HepG2 (cell line): ENCODE data around the gene PLPPR3. TPM values are rescaled to one million over a fixed set of nuclear protein-coding genes. Genes with fewer than 3 reads are reported as not detected.

Source experiments
- ATAC-seq: fragments of 200-7000 bp; cut with Tn5 transposase; 3 replicates; pipeline ENCODE4 v1.9.1; 2020; ENCODE audit warnings: mild to moderate bottlenecking, moderate library complexity
- BruUV-seq: library from RNA; stranded (reverse); fragments of 400-500 nt; replicated peaks from 2 replicates; lab custom pipeline; 2021; lab: Mats Ljungman, UMichigan
- CTCF ChIA-PET: fragments of 300-600 bp; formaldehyde crosslinking; extraction: SDS; loops from one replicate; lab custom pipeline; 2021; ENCODE audit warnings: low total read pairs, inconsistent platforms, low intra/inter-chr PET ratio; lab: Yijun Ruan, JAX
- POLR2A ChIA-PET: fragments of 350-600 bp; sonication (Branson Sonifier 250); formaldehyde crosslinking; loops from one replicate; lab custom pipeline; 2020; ENCODE audit warnings: antibody characterized with exemption, inconsistent platforms; lab: Yijun Ruan, JAX
- DNase-seq: peaks from one replicate; pipeline ENCODE4 v3.0.0-alpha.2; 2015; ENCODE audit warnings: low spot score
- FAIRE-seq: peaks from 3 replicates; lab custom pipeline; 2011; peaks lifted over from hg19 to GRCh38; lab: Jason Lieb, UNC
- H2AFZ ChIP-seq: one replicate; pipeline ENCODE4 v1.6.1; 2011; ENCODE audit warnings: low read length, inconsistent platforms
- H3K27ac ChIP-seq: fragments of 300-600 bp; 3 replicates; pipeline ENCODE4 v1.8.0; 2011; ENCODE audit warnings: mixed run types, mild to moderate bottlenecking, mixed read lengths, low read length, inconsistent platforms; ENCODE audit not compliant: insufficient read depth; ENCODE audit errors: extremely low read length
- H3K27me3 ChIP-seq, 2 experiments: fragments of 200-600 bp in 1 of 2; 2 replicates in 1 of 2; 3 replicates in 1 of 2; pipeline versions ENCODE4 v1.6.0 to v1.8.0; 2011; ENCODE audit warnings: low read length in 2 of 2, mild to moderate bottlenecking in 2 of 2, moderate library complexity in 2 of 2, inconsistent platforms in 1 of 2; ENCODE audit not compliant: insufficient read depth in 2 of 2, control insufficient read depth in 1 of 2
- H3K36me3 ChIP-seq, 2 experiments: fragments of 200-600 bp in 1 of 2; replicated peaks in 1 of 2; 2 replicates in 1 of 2; 3 replicates in 1 of 2; pipeline versions ENCODE4 v1.5.1 to v1.8.0; 2011; ENCODE audit warnings: low read length in 2 of 2, inconsistent platforms in 1 of 2; ENCODE audit not compliant: insufficient read depth in 2 of 2, control insufficient read depth in 1 of 2
- H3K4me1 ChIP-seq: 2 replicates; pipeline ENCODE4 v1.5.1; 2012; ENCODE audit warnings: low read length, inconsistent platforms; ENCODE audit not compliant: insufficient read depth
- H3K4me2 ChIP-seq: 2 replicates; pipeline ENCODE4 v1.6.0; 2011; ENCODE audit warnings: low read depth, low read length, inconsistent platforms
- H3K4me3 ChIP-seq, 3 experiments: fragments of 200-600 bp in 1 of 3; sonication (generic), shearing (Covaris generic) in 1 of 3; replicated peaks in 1 of 3; 2 replicates each; pipeline ENCODE4 v1.5.1; 2011 to 2016; ENCODE audit warnings: low read length in 3 of 3, inconsistent platforms in 2 of 3, low read depth in 2 of 3, mild to moderate bottlenecking in 2 of 3, control low read depth in 1 of 3, mixed read lengths in 1 of 3; ENCODE audit not compliant: insufficient read depth in 1 of 3
- H3K79me2 ChIP-seq: one replicate; pipeline ENCODE4 v1.6.1; 2011; ENCODE audit warnings: low read length, inconsistent platforms; ENCODE audit not compliant: insufficient read depth
- H3K9ac ChIP-seq: 2 replicates; pipeline ENCODE4 v1.6.0; 2011; ENCODE audit warnings: mild to moderate bottlenecking, low read depth, low read length, inconsistent platforms; ENCODE audit not compliant: insufficient read depth
- H3K9me3 ChIP-seq: 2 replicates; pipeline ENCODE4 v1.5.1; 2012; ENCODE audit warnings: mild to moderate bottlenecking, low read length
- H4K20me1 ChIP-seq: 2 replicates; pipeline ENCODE4 v1.6.0; 2011; ENCODE audit warnings: inconsistent platforms, mild to moderate bottlenecking, low read length, moderate library complexity; ENCODE audit not compliant: insufficient read depth
- JDP2 ChIP-seq: sonication (generic); formaldehyde crosslinking; IDR thresholded peaks from 2 replicates; pipeline ENCODE4 v1.8.1; 2022; ENCODE audit warnings: missing genetic modification reagents, borderline replicate concordance
- MTF2 ChIP-seq: sonication (generic); formaldehyde crosslinking; IDR thresholded peaks from 2 replicates; pipeline ENCODE4 v1.5.0; 2020; ENCODE audit warnings: missing genetic modification reagents, borderline replicate concordance
- RXRA ChIP-seq: sonication (generic); formaldehyde crosslinking; IDR thresholded peaks from 2 replicates; pipeline ENCODE4 v1.5.1; 2020; ENCODE audit warnings: missing genetic modification reagents
- SALL1 ChIP-seq: sonication (generic); formaldehyde crosslinking; IDR thresholded peaks from 2 replicates; pipeline ENCODE4 v1.8.0; 2022; ENCODE audit warnings: mild to moderate bottlenecking, missing genetic modification reagents
- TSC22D2 ChIP-seq: sonication (generic); formaldehyde crosslinking; IDR thresholded peaks from 2 replicates; pipeline ENCODE4 v1.5.1; 2020; ENCODE audit warnings: missing genetic modification reagents, mild to moderate bottlenecking, borderline replicate concordance
- WGBS: methylation state at CpG from one replicate; pipeline ENCODE4 v1.1.6; 2017; ENCODE audit warnings: low lambda C conversion rate; 5-methylcytosine and 5-hydroxymethylcytosine counted together
- in situ Hi-C: cut with HindIII; loops from 2 replicates; pipeline ENCODE4 v1.10.0; 2017; ENCODE audit warnings: low pct_unique_long_range_greater_than_20kb; ENCODE audit not compliant: extremely low pct_ligation_motif_present
- intact Hi-C: fragments of 100-400 bp; cut with micrococcal nuclease; formaldehyde crosslinking; loops from one replicate; pipeline ENCODE4 v1.10.0; 2022; ENCODE audit not compliant: unreplicated experiment
- polyA plus RNA-seq, 8 experiments: library from polyadenylated mRNA; depleted of rRNA in 3 of 8; stranded (reverse) in 7 of 8; unstranded in 1 of 8; fragments of >200 nt; fragmentation: Illumina TruSeq in 4 of 8; extraction: Trizol in 4 of 8; gene quantifications; 2 replicates each; pipeline versions ENCODE4 v1.2.1 to v1.2.3, GENCODE V29; 2011 to 2016; ENCODE audit warnings: low read depth in 4 of 8, missing spikeins in 1 of 8, mixed read lengths in 1 of 8; ENCODE audit not compliant: insufficient read depth in 1 of 8
- total RNA-seq, 5 experiments: library from RNA; depleted of rRNA; stranded (reverse); fragments of >200 nt; fragmentation: Illumina TruSeq; extraction: Trizol; gene quantifications; 2 replicates each; pipeline ENCODE4 v1.2.3, GENCODE V29; 2016; ENCODE audit warnings: low read depth in 1 of 5

PLPPR3 gene
- total and polyA plus RNA-seq, 2 of the 13 experiments (the other 11 are each of a cell fraction or from before 2014, with no cell fraction given), result 0.07 to 0.16 TPM

DNA sequence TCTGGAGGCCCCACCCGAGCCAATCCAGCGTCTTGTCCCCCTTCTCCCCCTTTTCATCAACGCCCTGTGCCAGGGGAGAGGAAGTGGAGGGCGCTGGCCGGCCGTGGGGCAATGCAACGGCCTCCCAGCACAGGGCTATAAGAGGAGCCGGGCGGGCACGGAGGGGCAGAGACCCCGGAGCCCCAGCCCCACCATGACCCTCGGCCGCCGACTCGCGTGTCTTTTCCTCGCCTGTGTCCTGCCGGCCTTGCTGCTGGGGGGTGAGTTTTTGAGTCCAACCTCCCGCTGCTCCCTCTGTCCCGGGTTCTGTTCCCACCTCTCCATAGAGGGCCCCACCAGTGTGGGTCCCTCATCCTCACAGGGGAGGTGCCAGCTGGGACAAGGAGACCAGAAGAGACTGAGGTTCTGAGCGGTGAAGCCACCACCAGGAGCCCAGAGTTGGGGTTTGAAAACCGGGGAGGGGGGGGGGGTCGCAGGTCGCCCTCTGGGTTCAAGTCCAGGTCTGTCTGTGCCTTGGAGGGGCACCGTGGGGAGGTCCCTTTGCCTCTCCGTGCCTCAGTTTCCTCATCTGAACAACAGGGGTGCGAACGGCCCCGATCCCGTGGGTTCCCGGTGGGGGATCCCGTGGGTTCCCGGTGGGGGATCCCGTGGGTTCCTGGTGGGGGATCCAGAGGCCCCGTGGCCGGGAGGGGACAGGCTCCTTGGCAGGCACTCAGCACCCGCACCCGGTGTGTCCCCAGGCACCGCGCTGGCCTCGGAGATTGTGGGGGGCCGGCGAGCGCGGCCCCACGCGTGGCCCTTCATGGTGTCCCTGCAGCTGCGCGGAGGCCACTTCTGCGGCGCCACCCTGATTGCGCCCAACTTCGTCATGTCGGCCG lies 30.6 kb upstream of the PLPPR3 start, which contains the start of gene ELANE:
TSS of gene ELANE (plus strand) at position 168 of the 878 bp plus-strand sequence. CDS start at position 194, 26 bp downstream.
- Histone ChIP-seq H2AFZ (no peak within 1 kb of the TSS), H3K4me1 (peaks cover 11% of the 10 kb centered on the region; the same call in 1 of the 2 replicates), H3K4me3 (no peak within 1 kb of the TSS), H3K9ac (no peak within 1 kb of the TSS), H3K4me2 (no peak within 1 kb of the TSS), H3K27me3 (peaks cover 6 to 30% of the 10 kb centered on the region in 2 experiments; a peak in 4 of 5 replicates), H4K20me1 (no peaks in the 10 kb centered on the region), H3K9me3 (no peaks in the 10 kb centered on the region), H3K36me3 (no peaks in the 10 kb centered on the region), H3K79me2 (no peaks in the 10 kb centered on the region), H3K27ac (no peak within 1 kb of the TSS)
- WGBS, result 55% methylated on average over 22 of the region's 55 CpGs
- no peak for DNase-seq
- no peak for ATAC-seq
- ChIA-PET POLR2A (no interaction called here), CTCF (no interaction called here)
- no peak for FAIRE-seq
- no peak for TF ChIP-seq JDP2 (CRISPR knock-in tag)
- no TSS peak for BruUV-seq
- intact Hi-C loops (no loop called here), in situ Hi-C loops (loop anchor here (10.0 kb wide), 1 partner anchor 88 kb away; no protein-coding TSS in a partner anchor)

DNA sequence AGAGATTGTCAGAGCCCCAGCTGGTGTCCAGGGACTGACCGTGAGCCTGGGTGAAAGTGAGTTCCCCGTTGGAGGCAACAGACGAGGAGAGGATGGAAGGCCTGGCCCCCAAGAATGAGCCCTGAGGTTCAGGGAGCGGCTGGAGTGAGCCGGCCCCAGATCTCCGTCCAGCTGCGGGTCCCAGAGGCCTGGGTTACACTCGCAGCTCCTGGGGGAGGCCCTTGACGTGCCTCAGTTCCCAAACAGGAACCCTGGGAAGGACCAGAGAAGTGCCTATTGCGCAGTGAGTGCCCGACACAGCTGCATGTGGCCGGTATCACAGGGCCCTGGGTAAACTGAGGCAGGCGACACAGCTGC lies 29.2 kb upstream of the PLPPR3 start:
- POLR2A ChIA-PET, result interaction anchor here (0.9 to 1.1 kb wide), 2 partner anchors 52 to 69 kb away, joined by 3 to 4 read pairs; no protein-coding TSS in a partner anchor
- in situ Hi-C loops (loop anchor here (10.0 kb wide), 1 partner anchor 86 kb away; no protein-coding TSS in a partner anchor), intact Hi-C loops (no loop called here)
- H3K79me2 ChIP-seq, result no peaks in the 10 kb centered on the region
- H3K4me2 ChIP-seq, result peak overlapping the region; percentile 54; the same call in 1 of the 2 replicates
- H3K9me3 ChIP-seq, result no peaks in the 10 kb centered on the region
- H3K27ac ChIP-seq, result no peak overlapping the region
- no peak for ATAC-seq
- TF ChIP-seq MTF2 (CRISPR knock-in tag) (0 out of 2 replicates have a peak, but pooled peaks have one; percentile 3), SALL1 (CRISPR knock-in tag) (0 out of 2 replicates have a peak, but pooled peaks have one; percentile 6), TSC22D2 (CRISPR knock-in tag) (no peak), RXRA (CRISPR knock-in tag) (no peak)
- TF ChIP-seq, all 625 proteins: peak for 2
- Histone ChIP-seq H3K36me3 (no peaks in the 10 kb centered on the region), H3K4me1 (peaks cover 18% of the 10 kb centered on the region; the same call in 1 of the 2 replicates), H3K9ac (no peak overlapping the region), H2AFZ (no peak overlapping the region), H3K4me3 (peak overlapping the region in 1 of 3 experiments; percentile 24; a peak in 1 of 6 replicates), H4K20me1 (no peaks in the 10 kb centered on the region), H3K27me3 (peaks cover 10 to 45% of the 10 kb centered on the region in 2 experiments)
- DNase-seq (no peak), FAIRE-seq (no peak)
- BruUV-seq, result no TSS peak
- CTCF ChIA-PET, result no interaction called here
- whole genome bisulfite sequencing, result 9% methylated on average over 9 of the region's 13 CpGs
